ENCODE data around the gene GNG12.

DNA sequence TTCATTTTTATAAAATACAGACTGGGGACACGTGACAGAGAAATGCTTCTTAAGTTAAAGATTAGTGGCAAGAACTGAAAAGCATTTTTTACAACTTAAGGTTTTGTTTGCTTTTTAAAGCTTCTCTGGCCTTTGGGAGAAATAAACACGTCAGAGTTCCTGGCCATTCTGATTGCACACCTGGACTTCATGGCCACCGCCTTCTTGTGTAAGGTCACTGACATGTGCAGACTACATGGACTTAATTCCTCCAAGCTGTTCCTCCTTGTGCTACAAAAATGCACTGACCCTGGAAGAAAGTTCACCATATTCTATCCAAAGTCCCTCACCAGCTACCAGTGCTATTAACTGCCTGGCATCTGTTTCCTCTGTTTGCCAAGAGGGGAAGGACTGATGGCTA, 92.1 kb downstream of the GNG12 start:
- no peak for TF ChIP-seq FOXK1 (CRISPR knock-in tag; IDR thresholded peaks at IDR 0.05)
- TF ChIP-seq, protein P1, sequence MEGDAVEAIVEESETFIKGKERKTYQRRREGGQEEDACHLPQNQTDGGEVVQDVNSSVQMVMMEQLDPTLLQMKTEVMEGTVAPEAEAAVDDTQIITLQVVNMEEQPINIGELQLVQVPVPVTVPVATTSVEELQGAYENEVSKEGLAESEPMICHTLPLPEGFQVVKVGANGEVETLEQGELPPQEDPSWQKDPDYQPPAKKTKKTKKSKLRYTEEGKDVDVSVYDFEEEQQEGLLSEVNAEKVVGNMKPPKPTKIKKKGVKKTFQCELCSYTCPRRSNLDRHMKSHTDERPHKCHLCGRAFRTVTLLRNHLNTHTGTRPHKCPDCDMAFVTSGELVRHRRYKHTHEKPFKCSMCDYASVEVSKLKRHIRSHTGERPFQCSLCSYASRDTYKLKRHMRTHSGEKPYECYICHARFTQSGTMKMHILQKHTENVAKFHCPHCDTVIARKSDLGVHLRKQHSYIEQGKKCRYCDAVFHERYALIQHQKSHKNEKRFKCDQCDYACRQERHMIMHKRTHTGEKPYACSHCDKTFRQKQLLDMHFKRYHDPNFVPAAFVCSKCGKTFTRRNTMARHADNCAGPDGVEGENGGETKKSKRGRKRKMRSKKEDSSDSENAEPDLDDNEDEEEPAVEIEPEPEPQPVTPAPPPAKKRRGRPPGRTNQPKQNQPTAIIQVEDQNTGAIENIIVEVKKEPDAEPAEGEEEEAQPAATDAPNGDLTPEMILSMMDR (IDR thresholded peaks at IDR 0.05): no peak
- TF ChIP-seq ZNF138 (CRISPR knock-in tag; conservative IDR thresholded peaks at IDR 0.05): no peak
- TF ChIP-seq IRF2 (CRISPR knock-in tag; IDR thresholded peaks at IDR 0.05; ENCODE audit: borderline replicate concordance, low read depth): no peak
- TF ChIP-seq, protein P2, sequence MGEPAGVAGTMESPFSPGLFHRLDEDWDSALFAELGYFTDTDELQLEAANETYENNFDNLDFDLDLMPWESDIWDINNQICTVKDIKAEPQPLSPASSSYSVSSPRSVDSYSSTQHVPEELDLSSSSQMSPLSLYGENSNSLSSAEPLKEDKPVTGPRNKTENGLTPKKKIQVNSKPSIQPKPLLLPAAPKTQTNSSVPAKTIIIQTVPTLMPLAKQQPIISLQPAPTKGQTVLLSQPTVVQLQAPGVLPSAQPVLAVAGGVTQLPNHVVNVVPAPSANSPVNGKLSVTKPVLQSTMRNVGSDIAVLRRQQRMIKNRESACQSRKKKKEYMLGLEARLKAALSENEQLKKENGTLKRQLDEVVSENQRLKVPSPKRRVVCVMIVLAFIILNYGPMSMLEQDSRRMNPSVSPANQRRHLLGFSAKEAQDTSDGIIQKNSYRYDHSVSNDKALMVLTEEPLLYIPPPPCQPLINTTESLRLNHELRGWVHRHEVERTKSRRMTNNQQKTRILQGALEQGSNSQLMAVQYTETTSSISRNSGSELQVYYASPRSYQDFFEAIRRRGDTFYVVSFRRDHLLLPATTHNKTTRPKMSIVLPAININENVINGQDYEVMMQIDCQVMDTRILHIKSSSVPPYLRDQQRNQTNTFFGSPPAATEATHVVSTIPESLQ (CRISPR knock-in tag; IDR thresholded peaks at IDR 0.05): no peak
- no peak for TF ChIP-seq ATF1 (CRISPR knock-in tag; IDR thresholded peaks at IDR 0.05)
- TF ChIP-seq, protein P3, sequence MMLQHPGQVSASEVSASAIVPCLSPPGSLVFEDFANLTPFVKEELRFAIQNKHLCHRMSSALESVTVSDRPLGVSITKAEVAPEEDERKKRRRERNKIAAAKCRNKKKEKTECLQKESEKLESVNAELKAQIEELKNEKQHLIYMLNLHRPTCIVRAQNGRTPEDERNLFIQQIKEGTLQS (CRISPR knock-in tag; conservative IDR thresholded peaks at IDR 0.05): no peak
- TF ChIP-seq MLX (CRISPR knock-in tag; IDR thresholded peaks at IDR 0.05): no peak
- TF ChIP-seq, protein P4, sequence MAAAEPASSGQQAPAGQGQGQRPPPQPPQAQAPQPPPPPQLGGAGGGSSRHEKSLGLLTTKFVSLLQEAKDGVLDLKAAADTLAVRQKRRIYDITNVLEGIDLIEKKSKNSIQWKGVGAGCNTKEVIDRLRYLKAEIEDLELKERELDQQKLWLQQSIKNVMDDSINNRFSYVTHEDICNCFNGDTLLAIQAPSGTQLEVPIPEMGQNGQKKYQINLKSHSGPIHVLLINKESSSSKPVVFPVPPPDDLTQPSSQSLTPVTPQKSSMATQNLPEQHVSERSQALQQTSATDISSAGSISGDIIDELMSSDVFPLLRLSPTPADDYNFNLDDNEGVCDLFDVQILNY (CRISPR knock-in tag; IDR thresholded peaks at IDR 0.05): no peak
- TF ChIP-seq TEAD4 (CRISPR knock-in tag; IDR thresholded peaks at IDR 0.05): no peak
- TF ChIP-seq ESRRA (CRISPR knock-in tag; IDR thresholded peaks at IDR 0.05; ENCODE audit: borderline replicate concordance): no peak
- no peak for TF ChIP-seq ZBTB21 (CRISPR knock-in tag; IDR thresholded peaks at IDR 0.05; ENCODE audit: borderline replicate concordance)
- TF ChIP-seq ELF4 (CRISPR knock-in tag; IDR thresholded peaks at IDR 0.05; ENCODE audit: low read depth): no peak
- TF ChIP-seq, protein P5, sequence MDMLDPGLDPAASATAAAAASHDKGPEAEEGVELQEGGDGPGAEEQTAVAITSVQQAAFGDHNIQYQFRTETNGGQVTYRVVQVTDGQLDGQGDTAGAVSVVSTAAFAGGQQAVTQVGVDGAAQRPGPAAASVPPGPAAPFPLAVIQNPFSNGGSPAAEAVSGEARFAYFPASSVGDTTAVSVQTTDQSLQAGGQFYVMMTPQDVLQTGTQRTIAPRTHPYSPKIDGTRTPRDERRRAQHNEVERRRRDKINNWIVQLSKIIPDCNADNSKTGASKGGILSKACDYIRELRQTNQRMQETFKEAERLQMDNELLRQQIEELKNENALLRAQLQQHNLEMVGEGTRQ (CRISPR knock-in tag; IDR thresholded peaks at IDR 0.05): no peak
